Diencephalon (tissue), 1 donor: ENCODE measurements around the gene SPDYE11. TPM values are rescaled to one million over a fixed set of nuclear protein-coding genes. Genes with fewer than 3 reads are reported as not detected.

ENCODE experiments used
- small RNA-seq: library from RNA; depleted of rRNA; stranded (forward); fragments of <200 nt; gene quantifications from one replicate; pipeline ENCODE3, GENCODE V24; 2014
- total RNA-seq: library from RNA; depleted of rRNA; stranded (reverse); fragments of >200 nt; gene quantifications from one replicate; pipeline ENCODE4 v1.2.3, GENCODE V29; 2014

The SPDYE11 gene, protein sequence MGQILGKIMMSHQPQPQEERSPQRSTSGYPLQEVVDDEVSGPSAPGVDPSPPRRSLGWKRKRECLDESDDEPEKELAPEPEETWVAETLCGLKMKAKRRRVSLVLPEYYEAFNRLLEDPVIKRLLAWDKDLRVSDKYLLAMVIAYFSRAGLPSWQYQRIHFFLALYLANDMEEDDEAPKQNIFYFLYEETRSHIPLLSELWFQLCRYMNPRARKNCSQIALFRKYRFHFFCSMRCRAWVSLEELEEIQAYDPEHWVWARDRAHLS
- not detected for total RNA-seq

GRCh38 chr7:73057811-73058210 lies at the start of gene SPDYE11:
TSS of gene SPDYE11 (minus strand) at chr7:73057911. CDS start at chr7:73056111, 1,800 bp downstream.

GRCh38 chr7:73085938-73086337 lies 28.2 kb upstream of the SPDYE11 start, which contains the start of gene SPDYE9:
TSS of gene SPDYE9 (minus strand) at chr7:73086038. CDS start at chr7:73084238, 1,800 bp downstream.

GRCh38 chr7:73029666-73030065 lies 28.0 kb downstream of the SPDYE11 start, which contains the start of gene SPDYE8:
TSS of gene SPDYE8 (minus strand) at chr7:73029766. CDS start at chr7:73027966, 1,800 bp downstream.

Small RNAs within 50 kb of the gene (small RNA-seq; reads per million reads assigned to genes)
- gene RF00019 = not detected

Other genes with a start within 250 kb of the SPDYE11 start
- 2.8 TPM for gene TYW1B, start 229.7 kb downstream of the SPDYE11 start, total RNA-seq
- 9.7 TPM for gene POM121, start 132.8 kb downstream of the SPDYE11 start, total RNA-seq
- 0.69 TPM for gene TRIM74, start 88.4 kb downstream of the SPDYE11 start, total RNA-seq
- 0.46 TPM for gene SPDYE8, start 28.1 kb downstream of the SPDYE11 start, total RNA-seq
- gene SPDYE9, start 28.1 kb upstream of the SPDYE11 start, total RNA-seq = not detected